Activated CD4-positive, CD25-positive, alpha-beta regulatory T cell treated with anti-CD3 and anti-CD28 coated beads, Interleukin-2, amount 50 U/mL, for 24 hours (primary cell): Measurements from ENCODE around the gene RABAC1.
"Not testable (repeated sequence)": the region's sequence is repeated elsewhere in the genome, so short reads cannot be mapped to it uniquely, and the experiment has no call there.

Experiments
- ATAC-seq, 2 donors: fragments of 150-1000 bp; cut with Tn5 transposase; one replicate each; pipeline ENCODE4 v1.10.0; 2021; ENCODE audit warnings: mild to moderate bottlenecking in 1 of 2, moderate library complexity in 1 of 2

RABAC1 gene

DNA sequence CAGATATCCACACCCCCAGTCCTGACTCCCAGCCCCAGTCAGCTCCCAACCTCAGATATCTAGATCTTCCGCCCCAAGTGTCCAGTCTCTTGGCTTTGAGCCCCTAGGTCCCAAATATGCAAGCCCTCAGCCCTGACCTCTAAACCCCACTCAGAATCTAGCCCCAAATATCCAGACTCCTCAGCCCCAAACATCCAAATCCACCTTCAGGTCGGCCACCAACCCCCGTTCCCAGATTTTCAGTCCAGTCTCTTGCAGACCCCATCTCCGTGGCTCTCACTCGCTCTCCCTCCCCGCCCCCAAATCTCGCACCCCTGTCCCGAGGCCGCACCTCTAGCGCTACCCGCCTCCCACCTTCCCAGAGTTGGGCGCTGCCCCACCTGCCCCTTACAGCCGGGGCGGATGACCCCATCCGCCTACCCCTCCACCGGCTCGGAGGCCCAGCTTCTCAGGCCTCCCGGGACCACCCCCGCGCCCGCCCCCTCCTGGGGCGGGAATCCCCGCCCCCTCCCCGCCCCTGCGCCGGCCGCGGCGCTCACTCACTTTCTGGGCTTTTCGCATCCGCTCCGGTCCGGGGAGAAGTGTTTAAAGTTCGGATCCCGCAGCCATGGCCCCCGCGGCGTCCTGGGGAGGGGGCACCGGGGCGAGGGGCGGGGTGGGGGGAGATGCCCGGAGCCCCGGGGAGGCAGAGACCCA, 31.5 kb downstream of the RABAC1 start:
- ATAC-seq = peak in 1 of 2 donors; percentile 12

DNA sequence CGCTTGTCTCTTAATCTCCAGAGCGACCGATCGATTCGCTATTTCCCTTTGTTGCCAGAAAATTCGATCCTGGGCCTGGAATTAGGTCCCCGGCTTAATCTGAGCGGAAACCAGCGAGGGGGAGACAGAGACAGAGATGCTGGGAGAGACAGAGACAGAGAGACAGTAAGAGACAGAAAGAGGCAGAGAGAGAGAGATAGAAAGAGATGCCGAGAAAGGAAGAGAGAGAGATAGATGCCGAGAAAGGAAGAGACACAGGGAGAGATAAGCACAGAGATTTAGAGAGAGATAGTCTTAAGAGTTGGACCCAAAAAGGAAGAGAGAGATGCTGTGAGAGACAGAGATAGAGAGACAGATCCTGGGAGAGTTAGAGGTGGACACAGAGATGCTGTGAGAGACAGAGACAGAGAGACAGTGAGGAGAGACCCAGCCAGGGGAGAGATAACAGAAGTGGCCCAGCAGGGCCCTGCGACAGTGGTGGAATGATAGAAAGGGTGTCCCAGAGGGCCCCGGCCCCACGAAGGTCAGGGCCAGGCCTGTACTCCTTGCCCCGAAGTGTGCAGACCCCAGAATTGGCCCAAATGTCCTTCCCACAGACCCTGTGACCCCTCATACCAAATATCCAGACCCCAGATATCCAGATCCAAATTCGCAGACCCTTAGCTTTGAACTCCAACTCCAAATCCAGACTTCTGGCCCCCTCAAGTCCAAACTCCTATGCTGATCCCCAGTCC, 32.2 kb downstream of the RABAC1 start:
- ATAC-seq = no peak

DNA sequence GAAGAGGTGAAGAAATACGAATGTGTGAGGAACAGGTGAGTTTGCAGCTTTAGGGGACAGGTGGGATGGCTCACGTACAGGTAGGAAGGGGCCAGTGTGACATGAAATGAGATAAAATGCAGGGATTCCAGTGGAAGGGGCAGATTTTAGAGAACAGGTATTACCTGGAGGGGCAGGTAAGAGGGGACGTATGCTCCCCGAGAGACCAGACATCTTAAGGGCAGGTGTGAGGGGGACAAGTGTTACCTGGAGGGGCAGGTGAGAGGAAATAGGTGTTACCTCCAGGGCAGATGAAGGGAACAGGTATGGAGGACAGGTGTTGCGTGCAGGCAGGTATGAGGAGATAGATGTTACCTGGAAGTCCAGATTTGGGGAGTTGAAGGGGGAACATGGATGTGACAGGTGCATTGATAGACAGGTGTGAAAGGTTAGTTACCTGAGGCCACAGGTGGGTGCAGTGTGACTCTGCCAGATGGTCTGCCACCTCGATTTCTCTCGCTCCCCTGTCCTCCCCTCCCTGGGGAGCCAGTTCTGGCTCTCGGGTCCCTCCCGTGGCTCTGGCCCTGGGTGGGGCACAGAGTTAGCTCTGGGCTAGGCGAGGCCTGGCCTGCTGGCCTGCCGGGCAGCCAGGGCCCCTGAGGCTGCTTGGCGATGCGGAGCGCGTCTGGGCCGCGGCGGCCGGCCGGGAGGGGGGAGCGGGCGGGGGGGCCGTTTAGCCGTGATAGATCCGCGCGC, 32.9 kb downstream of the RABAC1 start:
- no peak for ATAC-seq

DNA sequence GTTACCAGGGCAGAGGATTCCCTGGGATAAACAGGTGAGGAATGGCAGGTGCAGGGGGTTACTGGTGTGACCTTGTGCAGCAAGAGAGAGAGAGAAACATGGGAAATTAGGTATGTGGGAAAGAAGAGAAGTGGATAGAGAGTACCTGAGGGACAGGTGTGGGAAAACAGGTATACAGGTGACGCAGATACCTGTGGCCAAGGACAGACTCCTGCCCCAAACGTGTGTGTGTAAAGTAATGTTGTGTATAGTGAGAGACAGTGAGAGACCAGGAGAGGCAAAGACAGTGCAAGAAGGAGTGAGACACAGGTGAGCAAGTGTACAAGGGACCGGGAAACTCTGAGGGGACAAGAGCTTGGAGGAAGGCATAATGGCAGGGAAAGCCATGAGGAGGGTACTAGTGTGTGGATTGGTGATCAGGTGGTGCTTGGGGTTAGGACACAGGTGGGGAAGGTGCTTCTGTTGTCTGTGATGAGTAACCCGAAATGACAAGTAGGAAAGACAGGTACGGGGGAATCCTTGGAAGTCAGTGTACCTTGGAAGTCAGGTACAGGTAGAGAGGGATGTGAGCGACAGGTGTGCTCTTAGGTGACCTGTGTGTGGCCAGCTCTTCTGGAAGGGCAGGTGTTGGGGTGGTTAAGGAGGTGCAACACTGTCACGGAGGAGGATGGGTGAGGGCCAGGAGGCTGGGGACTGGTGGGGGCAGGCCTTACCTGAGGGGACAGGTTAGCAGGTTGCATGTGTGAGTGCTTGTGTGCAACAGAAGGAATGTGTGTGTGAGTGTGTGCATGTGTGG, 33.7 kb downstream of the RABAC1 start:
- no peak for ATAC-seq

DNA sequence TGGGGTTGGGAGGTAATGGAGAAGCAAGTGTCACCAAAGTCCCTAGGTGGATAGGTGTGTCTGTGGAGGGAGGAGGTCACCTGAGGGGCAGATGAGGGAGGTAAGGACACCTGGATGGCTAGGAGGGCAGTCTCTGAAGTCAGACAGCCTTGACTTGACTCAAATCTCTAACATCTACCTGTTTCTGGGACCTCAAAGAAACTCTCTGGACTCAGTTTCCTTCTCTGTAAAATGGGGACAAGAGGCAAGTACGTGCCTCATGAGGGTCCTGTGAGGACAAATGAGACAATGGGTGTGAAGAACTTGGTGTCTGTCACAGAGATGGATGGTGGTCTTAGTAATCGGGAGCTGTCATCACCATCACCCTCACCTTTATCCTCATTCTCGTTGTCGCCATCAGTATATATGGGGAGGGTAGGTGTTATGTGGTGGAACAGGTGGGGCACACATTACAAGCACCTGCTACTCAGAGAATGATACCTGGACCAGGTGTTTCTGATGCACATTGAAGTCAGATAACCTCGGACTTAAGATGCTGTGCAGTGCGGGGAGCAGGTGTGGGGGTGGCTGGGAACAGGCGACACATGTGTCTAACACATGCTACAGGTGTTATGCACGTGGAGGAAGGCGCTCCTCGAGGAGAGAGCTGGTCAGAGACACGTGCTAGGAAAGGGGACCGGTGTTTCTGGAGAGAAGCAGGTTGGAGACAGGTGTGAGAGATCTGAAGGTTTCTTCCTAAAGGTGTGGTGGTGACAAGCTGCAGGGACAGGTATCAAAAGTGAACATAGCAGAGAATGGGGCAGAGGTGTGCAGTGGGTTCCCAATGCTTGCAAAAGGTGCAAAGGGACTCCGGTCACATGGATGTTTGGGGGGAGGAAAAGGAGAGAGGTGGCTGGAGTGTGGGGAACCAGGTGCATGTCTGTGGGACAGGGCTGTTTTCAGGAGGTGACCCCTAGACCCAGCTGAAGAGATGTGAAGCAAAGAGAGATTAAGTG, 34.7 kb downstream of the RABAC1 start:
- ATAC-seq = no peak

DNA sequence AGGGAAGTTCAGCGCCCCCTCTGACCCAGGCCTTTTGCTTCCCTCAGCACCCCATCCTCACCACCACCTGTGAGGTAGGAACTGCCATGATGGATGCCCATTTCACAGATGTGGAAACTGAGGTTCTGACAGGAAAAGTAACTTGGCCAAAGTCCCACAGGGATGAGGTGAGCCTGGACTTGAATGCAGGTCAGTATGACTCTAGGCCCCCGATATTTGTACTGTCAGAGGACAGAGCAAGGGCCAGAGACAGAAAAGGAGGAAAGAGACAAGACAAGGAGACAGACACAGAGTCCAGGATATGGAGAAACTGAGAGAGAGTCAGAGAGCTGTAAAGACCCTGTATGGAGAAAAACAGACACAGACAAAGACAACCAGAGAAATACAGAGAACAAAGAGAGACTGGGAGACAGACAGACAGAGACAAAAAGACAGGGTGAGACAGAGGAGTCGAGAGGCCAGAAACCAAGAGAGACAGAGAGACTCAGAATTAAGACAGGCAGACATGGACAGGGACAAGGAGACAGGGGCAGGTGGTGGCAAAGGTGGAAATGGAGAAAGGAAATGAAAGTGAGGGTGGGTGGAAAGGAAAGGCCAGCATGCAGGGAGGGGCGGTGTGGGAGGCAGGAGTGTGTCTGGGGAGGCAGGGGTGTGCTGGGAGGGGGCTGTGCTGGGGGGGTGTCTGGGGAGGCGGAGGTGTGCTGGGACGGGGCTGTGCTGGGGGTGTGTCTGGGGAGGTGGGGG, 35.9 kb downstream of the RABAC1 start:
- ATAC-seq = no peak

DNA sequence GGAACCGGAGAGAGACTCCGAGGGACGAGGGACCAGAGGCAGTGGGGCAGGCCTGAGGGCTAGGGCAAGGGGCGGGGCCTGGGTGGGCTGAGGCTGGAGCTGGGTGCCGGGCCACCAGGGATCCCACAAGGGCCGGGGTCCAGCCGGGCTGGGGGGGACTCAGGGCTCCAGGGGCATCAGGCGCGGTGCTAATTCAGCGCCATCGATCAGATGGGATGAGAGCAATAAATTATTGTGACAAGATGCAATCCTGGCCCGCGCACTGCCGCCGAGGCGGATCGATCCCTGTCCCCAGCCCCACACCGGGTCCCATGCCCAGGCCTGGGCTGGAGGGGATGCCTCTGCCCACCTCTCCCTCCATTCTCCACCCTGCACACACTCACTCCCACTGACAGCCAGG, 36.5 kb downstream of the RABAC1 start:
- ATAC-seq = no peak

DNA sequence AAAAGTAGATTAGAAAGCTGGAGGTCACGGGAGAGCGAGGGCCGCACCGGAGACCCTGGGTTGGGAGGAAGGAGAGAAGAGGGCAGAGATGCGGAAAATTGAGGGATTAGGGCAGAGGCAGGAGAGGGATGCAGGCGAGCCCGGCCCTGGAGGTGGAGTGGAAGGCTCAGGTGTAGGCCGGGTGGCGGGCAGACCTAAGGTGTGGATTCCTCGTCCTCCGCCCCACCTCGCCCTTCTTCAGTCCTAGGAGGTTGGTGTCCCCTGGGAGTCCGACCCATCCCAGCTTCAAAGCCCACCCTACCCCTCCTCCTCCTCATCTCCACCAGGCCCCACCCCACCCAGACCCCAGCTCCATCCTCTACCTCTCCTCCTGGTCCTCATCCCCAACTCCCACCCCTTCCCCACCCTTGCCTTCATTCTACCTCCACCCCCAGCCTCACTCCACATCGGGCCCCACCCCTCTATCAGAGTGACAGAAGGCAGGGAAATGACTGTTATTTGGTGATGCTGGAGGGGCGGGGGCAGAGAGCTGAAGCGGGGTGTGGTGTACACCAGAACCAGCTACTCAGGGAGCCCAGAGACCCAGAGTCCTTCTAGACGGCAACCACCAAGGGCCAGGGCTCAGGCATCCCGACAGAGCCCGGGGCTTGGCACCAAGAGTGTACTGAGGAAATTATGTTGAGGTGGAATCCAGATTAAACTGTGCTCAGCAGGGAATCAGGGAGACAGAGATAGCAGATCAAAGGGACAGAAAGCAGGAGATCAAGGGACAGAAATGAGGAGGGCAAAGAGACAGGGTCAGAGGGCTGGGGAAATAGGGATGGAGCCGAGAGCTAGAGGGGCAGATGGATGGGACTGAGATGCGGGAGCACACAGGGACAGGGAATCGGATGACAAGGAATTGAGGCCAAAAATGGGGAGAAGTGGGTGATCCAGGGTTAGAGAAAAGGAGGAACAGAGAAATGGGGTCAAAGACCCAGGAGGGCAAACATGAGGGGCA, 37.2 kb downstream of the RABAC1 start:
- ATAC-seq = no peak

DNA sequence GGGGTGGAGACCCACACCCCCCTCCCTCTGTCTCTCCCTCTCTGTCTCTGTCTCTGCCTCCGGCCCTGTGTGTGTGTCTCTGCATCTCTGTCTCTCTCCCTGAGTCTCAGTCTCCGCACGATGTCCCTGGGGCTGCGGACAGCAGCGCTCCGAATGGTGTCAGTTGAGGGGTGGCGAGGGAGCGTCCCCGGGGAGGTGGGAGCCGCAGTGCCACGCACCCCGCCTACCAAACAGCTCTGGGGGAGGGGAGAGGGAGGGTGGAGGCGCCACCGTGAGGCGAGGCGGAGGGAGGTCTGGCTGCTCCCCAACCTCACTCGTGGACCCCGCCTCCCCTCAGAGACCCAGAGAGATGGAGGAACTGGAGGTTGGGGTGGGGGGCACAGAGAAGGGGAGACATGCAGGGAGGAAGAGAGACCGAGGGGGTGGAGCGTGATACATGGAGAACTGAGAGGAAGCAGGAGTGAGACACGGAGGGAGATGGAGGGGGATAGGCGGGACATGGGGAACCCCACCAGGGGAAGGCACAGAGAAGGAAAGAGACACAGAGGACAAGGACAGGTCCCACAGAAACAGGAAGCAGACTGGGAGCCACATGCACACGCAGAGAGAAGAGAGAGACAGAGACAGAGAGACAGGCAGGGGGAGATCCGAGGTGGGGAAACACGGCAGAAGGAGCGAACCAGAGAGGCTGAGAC, 38.1 kb downstream of the RABAC1 start:
- ATAC-seq = no peak

DNA sequence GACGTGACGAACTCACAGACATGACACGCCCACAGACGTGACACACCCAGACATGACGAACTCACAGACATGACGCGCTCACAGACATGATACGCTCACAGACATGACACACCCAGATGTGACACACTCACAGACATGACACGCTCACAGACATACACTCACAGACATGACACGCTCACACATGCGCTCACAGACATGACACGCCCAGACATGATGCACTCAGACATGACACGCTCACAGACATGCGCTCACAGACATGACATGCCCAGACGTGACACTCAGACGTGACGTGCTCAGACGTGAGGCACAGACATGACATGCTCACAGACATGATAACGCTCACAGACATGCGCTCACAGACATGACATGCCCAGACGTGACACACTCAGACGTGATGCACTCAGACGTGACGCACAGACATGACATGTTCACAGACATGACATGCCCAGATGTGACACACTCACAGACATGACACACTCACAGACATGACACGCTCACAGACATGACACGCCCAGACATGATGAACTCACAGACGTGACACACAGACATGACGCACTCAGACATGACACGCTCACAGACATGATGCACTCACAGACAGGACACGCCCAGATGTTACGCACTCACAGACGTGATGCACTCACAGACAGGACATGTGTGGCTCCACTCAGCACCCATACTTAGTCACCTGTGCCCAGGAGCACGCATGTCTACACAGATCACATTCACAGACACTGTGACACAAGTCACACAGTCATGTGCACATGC, 39.0 kb downstream of the RABAC1 start:
- peak; percentile 29 to 34 for ATAC-seq

DNA sequence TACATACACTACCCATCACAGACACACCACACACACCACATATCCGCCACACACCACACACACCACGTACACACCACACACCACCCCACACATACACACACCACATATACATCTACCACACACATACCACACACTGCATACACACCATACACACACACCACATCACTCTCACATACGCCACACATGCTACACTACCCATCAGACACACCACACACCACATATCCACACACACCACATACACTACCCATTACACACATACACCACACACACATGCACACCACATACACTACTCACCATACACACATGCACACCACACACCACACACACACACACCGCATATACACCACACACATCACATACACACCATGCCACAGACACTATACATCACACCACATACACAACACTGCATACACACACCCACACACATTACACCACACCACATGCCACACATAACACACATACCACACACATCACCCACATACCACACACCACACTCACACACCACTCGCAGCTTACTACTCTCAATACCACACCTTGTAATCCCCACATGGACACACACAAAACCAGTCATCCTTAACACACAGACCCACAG, 40.4 kb downstream of the RABAC1 start:
- no peak for ATAC-seq

DNA sequence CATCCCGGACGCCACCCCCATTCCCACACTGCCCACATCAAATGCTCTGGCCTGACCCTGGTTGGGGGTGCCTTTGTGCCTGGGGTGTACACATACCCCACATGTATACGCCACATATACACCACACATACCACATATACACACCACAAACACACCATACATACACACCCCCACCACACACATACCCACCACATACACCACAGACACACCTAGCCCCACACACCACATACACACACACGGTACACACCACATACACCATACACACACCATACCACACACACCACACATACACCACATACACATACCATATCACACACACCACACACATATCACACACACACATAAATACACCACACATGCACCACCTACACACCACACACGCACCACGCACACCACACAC, 41.0 kb downstream of the RABAC1 start:
- ATAC-seq = no peak

DNA sequence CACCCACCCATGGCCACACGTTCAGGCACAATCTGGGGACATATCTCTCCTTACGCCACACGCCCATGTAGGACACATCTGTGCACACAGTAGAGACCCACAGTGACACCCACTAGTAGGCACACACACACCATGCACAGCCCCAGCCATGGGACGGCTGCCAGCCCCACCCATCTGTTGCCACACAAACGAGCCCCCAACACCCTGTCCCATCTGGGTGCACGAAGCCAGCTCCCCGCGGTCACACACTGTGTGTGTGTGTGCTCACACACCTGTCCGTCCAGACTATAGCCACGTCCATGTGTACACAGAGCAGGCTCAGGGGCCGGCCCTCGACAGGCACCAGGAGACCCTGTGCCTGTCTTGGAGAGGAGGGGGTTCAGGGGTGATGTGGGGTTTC, 41.4 kb downstream of the RABAC1 start:
- ATAC-seq = no peak

DNA sequence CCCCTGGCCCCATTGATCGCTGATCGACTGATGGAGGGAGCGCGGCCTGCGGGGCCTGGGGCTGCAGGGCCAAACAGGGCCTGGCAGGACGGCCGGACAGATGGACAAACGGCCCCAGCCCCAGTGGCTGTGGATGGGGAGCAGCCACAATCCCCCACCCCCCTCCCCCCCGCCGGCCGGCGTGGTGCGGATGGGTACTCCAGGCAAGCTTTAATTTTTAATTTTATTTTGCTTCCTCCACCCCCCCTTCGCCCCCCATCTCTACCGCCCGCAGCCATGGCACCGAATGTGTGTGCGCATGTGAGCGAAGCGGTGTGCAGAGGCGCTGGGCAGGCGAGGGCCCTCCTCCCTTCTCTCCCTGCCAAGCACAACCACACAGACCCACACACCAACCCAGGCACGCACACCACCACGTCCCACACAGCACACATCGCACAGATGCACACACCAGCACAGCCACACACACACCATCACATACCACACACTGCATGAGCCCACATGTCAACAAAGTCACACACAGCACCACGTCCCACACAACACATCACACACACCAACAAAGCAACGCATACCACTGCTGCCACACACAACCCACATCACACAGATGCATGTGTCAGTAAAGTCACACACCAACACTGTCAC, 43.2 kb downstream of the RABAC1 start:
- ATAC-seq = no peak

DNA sequence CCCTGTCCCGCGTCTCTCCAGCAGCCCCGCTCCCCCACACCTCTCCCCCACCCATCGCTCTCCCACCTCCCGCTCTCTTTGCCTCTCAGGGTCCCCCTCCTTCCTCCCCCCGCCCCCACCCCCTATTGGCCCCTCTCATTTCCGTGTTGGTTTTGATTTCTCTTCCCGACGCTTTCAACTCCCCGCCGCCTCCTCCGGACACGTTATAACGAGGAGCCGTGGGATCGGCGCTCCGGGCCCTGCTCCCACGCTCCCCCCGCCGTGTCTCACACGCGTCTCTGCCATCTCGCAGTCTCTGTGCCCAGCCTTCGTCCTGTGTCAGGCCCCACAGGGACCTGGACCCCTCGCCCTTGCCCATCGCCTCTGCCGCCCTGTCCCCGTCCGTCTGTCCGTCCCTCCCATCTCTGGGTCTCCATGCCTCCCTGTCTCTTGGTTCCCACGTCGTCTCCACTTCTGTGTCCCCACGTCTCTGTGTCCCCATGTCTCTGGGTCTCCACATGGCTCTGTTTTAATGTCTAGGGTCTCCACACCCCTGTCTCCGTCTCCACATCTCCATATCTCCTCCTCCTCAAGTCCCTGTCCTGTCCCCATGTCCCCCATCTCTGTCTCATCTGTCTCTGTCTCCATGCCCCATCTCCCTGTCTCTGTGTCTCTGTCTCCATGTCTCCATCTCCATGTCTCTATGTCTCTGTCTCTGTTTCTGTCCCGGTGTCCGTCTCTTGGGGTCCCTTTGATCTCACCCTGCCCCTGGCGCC, 43.9 kb downstream of the RABAC1 start:
- no peak for ATAC-seq

DNA sequence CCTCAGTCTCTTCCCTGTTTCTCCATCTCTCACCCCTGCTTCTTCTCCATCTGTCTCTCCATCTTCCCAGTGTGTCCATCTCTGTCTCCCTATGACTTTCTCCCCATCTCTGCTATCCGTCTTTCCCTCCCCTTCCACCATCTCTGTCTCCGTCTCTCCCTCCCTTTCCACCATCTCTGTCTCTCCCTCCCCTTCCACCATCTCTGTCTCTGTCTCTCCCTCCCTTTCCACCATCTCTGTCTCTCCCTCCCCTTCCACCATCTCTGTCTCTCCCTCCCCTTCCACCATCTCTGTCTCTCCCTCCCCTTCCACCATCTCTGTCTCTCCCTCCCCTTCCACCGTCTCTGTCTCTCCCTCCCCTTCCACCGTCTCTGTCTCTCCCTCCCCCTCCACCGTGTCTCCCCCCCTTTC, 44.7 kb downstream of the RABAC1 start:
- ATAC-seq = not testable (repeated sequence)
